WERI-Rb-1 (cell line): ENCODE data around the gene MMP12.

Experiments used
- DNase-seq: peaks from one replicate; pipeline ENCODE4 v3.0.0-alpha.2; 2020
- H3K27ac ChIP-seq: fragments of 250-450 bp; sonication (Bioruptor Pico); 2 replicates; pipeline ENCODE4 v1.5.1; 2020; ENCODE audit warnings: mild to moderate bottlenecking, moderate library complexity
- H3K27me3 ChIP-seq: fragments of 250-450 bp; sonication (Bioruptor Pico); 2 replicates; pipeline ENCODE4 v1.5.1; 2021; ENCODE audit warnings: mild to moderate bottlenecking, low read depth, moderate library complexity; ENCODE audit not compliant: insufficient read depth, severe bottlenecking
- H3K36me3 ChIP-seq: fragments of 250-450 bp; sonication (Bioruptor Pico); 2 replicates; pipeline ENCODE4 v1.5.1; 2020; ENCODE audit warnings: mild to moderate bottlenecking, moderate library complexity
- H3K4me3 ChIP-seq: 2 replicates; pipeline ENCODE4 v1.5.1; 2011; ENCODE audit warnings: low read depth, mild to moderate bottlenecking, control low read depth, low read length
- H3K9me3 ChIP-seq: fragments of 250-450 bp; sonication (Bioruptor Pico); 2 replicates; pipeline ENCODE4 v1.5.1; 2021; ENCODE audit warnings: mild to moderate bottlenecking, moderate library complexity; ENCODE audit not compliant: severe bottlenecking
- CTCF ChIP-seq: IDR thresholded peaks from 2 replicates; pipeline ENCODE4 v1.5.1; 2011; ENCODE audit warnings: low read depth, mild to moderate bottlenecking, control low read depth, inconsistent platforms, low read length

MMP12 gene

GRCh38 chr11:102843489-102843888, 31.3 kb downstream of the MMP12 start, which contains the start of gene MMP3:
Gene MMP3, minus strand, starts transcription at chr11:102843609. Its CDS starts 63 bp downstream, at chr11:102843546.
- Histone ChIP-seq H3K36me3 (no peaks in the 10 kb centered on the region), H3K9me3 (no peaks in the 10 kb centered on the region), H3K27me3 (no peaks in the 10 kb centered on the region), H3K4me3 (no peak within 1 kb of the TSS), H3K27ac (no peak within 1 kb of the TSS)
- TF ChIP-seq CTCF = no peak
- no peak for DNase-seq

GRCh38 chr11:102842930-102843329, 31.9 kb downstream of the MMP12 start:
- TF ChIP-seq CTCF = no peak
- Histone ChIP-seq H3K9me3 (no peaks in the 10 kb centered on the region), H3K27ac (no peak overlapping the region), H3K27me3 (no peaks in the 10 kb centered on the region), H3K4me3 (no peak overlapping the region), H3K36me3 (no peaks in the 10 kb centered on the region)
- no peak for DNase-seq

GRCh38 chr11:102840018-102840417, 34.8 kb downstream of the MMP12 start:
- H3K9me3 ChIP-seq = no peaks in the 10 kb centered on the region
- TF ChIP-seq CTCF = no peak
- no peaks in the 10 kb centered on the region for H3K36me3 ChIP-seq
- no peak overlapping the region for H3K4me3 ChIP-seq
- H3K27me3 ChIP-seq = no peaks in the 10 kb centered on the region
- H3K27ac ChIP-seq = no peak overlapping the region
- no peak for DNase-seq

GRCh38 chr11:102837646-102838045, 37.1 kb downstream of the MMP12 start:
- no peak for TF ChIP-seq CTCF
- Histone ChIP-seq H3K4me3 (no peak overlapping the region), H3K27ac (no peak overlapping the region), H3K36me3 (no peaks in the 10 kb centered on the region), H3K9me3 (no peaks in the 10 kb centered on the region), H3K27me3 (no peaks in the 10 kb centered on the region)
- no peak for DNase-seq

GRCh38 chr11:102837156-102837555, 37.6 kb downstream of the MMP12 start:
- TF ChIP-seq CTCF = no peak
- Histone ChIP-seq H3K9me3 (no peaks in the 10 kb centered on the region), H3K27ac (no peak overlapping the region), H3K4me3 (no peak overlapping the region), H3K27me3 (no peaks in the 10 kb centered on the region), H3K36me3 (no peaks in the 10 kb centered on the region)
- DNase-seq = no peak

GRCh38 chr11:102836290-102836875, 38.4 kb downstream of the MMP12 start:
- Histone ChIP-seq H3K36me3 (no peaks in the 10 kb centered on the region), H3K9me3 (no peaks in the 10 kb centered on the region), H3K27me3 (no peaks in the 10 kb centered on the region), H3K4me3 (no peak overlapping the region), H3K27ac (no peak overlapping the region)
- TF ChIP-seq CTCF = no peak
- DNase-seq = no peak
